Endothelial cell (in vitro differentiated cells): ENCODE data around the gene TTI1. TPM values are rescaled to one million over a fixed set of nuclear protein-coding genes. Genes with fewer than 3 reads are reported as not detected.
"Not testable (repeated sequence)": the region's sequence is repeated elsewhere in the genome, so short reads cannot be mapped to it uniquely, and the experiment has no call there.

ENCODE experiments used
- DNase-seq: peaks from one replicate; pipeline ENCODE4 v3.0.0; 2021; ENCODE audit warnings: low spot score
- H3K27ac Mint-ChIP-seq: one replicate; pipeline ENCODE4 v1.8.0; 2021; ENCODE audit warnings: mixed read lengths, inconsistent platforms; ENCODE audit not compliant: unreplicated experiment
- H3K27me3 Mint-ChIP-seq: one replicate; pipeline ENCODE4 v1.8.0; 2021; ENCODE audit warnings: mild to moderate bottlenecking, moderate library complexity, mixed read lengths, inconsistent platforms; ENCODE audit not compliant: unreplicated experiment
- H3K36me3 Mint-ChIP-seq: one replicate; pipeline ENCODE4 v1.8.0; 2021; ENCODE audit warnings: mild to moderate bottlenecking, low read depth, mixed read lengths, inconsistent platforms; ENCODE audit not compliant: unreplicated experiment
- H3K4me1 Mint-ChIP-seq: one replicate; pipeline ENCODE4 v1.8.0; 2021; ENCODE audit warnings: mild to moderate bottlenecking, mixed read lengths, inconsistent platforms; ENCODE audit not compliant: unreplicated experiment
- H3K4me3 Mint-ChIP-seq: one replicate; pipeline ENCODE4 v1.8.0; 2021; ENCODE audit warnings: mild to moderate bottlenecking, mixed read lengths, inconsistent platforms; ENCODE audit not compliant: unreplicated experiment
- H3K9me3 Mint-ChIP-seq: one replicate; pipeline ENCODE4 v1.8.0; 2021; ENCODE audit warnings: mixed read lengths, inconsistent platforms; ENCODE audit not compliant: unreplicated experiment
- total RNA-seq: library from RNA; stranded (reverse); fragmentation: NEBNext Ultra II Directional; extraction: Animal tissue kit (Norgen Biotek cat#: 25700); gene quantifications from one replicate; pipeline ENCODE4 v1.2.1, GENCODE V29; 2021; ENCODE audit not compliant: unreplicated experiment
- TF ChIP-seq, protein P1 (sequence below): fragments of 200-600 bp; sonication (generic); IDR thresholded peaks from one replicate; pipeline ENCODE4 v1.5.0; 2021; ENCODE audit warnings: antibody characterized with exemption; ENCODE audit not compliant: unreplicated experiment

Gene TTI1
- total RNA-seq, 1 donor from 2014 or later = 31.9 TPM

DNA sequence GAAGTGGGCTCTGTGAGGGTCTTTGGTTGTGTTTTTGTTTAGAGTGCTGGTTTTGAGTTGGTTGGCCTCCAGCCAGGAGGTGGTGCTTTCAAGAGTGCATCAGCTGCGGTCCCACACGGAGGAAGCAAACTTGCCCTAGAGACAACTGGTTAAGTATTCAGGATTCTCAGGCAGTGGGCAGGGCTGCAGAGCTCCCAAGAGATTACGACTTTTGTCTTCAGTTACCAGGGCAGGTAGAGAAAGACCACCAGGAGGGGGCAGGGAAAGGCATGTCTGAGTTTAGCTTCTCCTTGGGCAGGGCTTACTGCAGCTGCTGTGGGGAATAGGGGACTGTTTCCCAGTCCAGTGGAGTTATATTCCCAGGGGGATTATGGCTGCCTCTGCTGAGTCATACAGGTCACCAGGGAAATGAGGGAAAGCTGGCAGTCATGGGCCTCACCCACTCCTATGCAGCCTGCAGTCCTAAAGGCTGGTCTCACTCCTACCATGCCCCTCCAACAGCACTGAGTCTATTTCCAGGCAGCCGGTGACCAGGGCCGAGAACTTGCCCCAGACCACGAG lies 64.3 kb downstream of the TTI1 start:
- no peak overlapping the region for H3K4me3 Mint-ChIP-seq
- H3K27me3 Mint-ChIP-seq = peaks cover 6% of the 10 kb centered on the region
- H3K4me1 Mint-ChIP-seq = peaks cover 16% of the 10 kb centered on the region
- no peaks in the 10 kb centered on the region for H3K9me3 Mint-ChIP-seq
- no peaks in the 10 kb centered on the region for H3K36me3 Mint-ChIP-seq
- TF ChIP-seq, protein P1, sequence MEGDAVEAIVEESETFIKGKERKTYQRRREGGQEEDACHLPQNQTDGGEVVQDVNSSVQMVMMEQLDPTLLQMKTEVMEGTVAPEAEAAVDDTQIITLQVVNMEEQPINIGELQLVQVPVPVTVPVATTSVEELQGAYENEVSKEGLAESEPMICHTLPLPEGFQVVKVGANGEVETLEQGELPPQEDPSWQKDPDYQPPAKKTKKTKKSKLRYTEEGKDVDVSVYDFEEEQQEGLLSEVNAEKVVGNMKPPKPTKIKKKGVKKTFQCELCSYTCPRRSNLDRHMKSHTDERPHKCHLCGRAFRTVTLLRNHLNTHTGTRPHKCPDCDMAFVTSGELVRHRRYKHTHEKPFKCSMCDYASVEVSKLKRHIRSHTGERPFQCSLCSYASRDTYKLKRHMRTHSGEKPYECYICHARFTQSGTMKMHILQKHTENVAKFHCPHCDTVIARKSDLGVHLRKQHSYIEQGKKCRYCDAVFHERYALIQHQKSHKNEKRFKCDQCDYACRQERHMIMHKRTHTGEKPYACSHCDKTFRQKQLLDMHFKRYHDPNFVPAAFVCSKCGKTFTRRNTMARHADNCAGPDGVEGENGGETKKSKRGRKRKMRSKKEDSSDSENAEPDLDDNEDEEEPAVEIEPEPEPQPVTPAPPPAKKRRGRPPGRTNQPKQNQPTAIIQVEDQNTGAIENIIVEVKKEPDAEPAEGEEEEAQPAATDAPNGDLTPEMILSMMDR = no peak
- no peak for DNase-seq
- H3K27ac Mint-ChIP-seq = no peak overlapping the region

DNA sequence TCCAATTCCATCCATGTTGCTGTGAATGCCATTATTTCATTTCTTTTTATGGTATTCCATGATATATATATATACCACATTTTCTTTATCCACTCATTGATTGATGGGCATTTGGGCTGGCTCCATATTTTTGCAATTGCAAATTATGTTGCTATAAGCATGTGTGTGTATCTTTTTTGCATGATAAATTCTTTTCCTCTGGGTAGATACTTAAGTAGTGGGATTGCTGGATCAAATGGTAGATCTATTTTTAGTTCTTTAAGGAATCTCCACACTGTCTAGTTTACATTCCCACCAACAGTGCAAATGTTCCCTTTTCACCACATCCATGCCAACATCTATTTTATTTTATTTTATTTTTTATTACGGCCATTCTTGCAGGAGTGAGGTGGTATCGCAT lies 69.8 kb downstream of the TTI1 start:
- H3K4me3 Mint-ChIP-seq, H3K27me3 Mint-ChIP-seq, H3K36me3 Mint-ChIP-seq, H3K9me3 Mint-ChIP-seq, H3K4me1 Mint-ChIP-seq, DNase-seq, H3K27ac Mint-ChIP-seq: not testable (repeated sequence)

DNA sequence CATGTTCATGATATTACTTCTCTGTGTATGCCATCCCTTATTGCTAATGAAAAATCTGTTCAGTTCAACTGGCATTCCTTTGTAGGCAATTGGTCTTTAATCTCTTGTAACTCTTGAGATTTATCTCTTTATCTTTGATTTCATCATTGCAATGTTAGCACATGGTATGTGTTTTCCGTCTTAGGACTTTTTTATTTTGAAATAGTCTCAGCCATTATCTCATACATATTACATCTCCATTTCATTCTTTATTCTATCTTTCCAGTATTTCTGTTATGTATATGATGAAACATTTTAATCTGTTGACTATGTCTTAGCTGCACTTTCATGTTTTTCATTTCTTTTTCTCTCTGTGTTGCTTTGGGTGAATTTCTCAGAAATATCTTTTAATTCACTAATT lies 72.2 kb downstream of the TTI1 start:
- no peak for DNase-seq
- TF ChIP-seq, protein P1 = no peak
- Mint-ChIP-seq H3K9me3 (no peaks in the 10 kb centered on the region), H3K36me3 (no peaks in the 10 kb centered on the region), H3K27ac (no peak overlapping the region), H3K4me1 (no peaks in the 10 kb centered on the region), H3K27me3 (peaks cover 2% of the 10 kb centered on the region), H3K4me3 (no peak overlapping the region)

DNA sequence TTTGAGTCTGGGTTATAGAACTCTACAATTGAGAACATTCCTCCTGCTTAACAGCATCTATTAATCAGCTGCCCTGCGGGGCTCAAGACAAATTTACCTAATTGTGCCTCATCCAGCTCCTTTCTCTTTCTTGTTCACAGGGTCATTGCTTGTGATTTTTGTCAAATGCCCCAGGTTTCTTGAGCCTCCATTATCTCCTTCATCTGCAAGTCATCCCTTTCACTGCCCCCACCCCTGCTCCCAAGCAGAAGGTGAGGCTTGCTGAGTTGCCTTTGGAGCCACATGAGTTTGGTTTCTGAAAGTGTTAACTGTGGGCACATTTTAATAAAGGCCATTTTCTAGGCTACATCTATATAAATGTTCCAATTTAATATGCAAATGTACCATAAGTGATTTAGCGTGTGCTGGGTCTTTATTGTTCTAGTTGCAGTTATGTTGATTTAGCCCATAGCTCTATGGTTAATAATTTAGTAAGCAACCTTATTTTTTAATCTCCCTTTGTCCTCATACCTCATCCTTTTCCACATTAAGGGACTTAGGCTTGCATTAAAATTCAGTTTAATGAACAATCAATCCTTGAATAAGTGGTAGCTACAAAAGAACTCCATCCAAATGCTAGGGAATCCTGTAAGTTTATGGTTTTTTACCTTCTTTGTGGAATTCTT lies 74.3 kb downstream of the TTI1 start:
- Mint-ChIP-seq H3K4me3 (no peak overlapping the region), H3K27ac (no peak overlapping the region), H3K4me1 (no peaks in the 10 kb centered on the region), H3K9me3 (no peaks in the 10 kb centered on the region), H3K27me3 (peaks cover 2% of the 10 kb centered on the region), H3K36me3 (no peaks in the 10 kb centered on the region)
- no peak for DNase-seq
- TF ChIP-seq, protein P1 = no peak

DNA sequence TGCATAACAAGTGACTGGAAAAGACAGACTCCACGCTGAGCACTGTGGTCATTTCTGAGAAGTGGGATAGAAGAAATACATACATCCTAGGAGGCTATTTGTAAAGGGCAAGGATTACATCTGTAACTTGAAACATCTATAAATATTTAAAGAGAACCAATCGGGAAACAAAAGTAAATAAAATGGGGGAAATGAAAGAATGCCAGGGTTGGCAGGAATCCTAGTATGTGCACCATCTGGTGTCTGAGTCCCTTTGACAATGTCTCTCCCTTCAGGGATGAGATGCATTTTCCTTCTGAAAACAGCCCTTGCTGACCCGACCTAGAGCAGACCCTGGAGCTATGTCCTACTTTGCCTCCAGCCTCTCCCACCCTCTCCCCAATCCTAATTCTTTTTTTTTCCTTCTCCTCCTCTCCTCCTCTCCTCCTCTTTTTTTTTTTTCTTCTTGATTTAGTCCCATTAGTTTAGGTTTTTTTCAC lies 77.1 kb downstream of the TTI1 start:
- H3K27me3 Mint-ChIP-seq = peaks cover 2% of the 10 kb centered on the region
- H3K9me3 Mint-ChIP-seq = no peaks in the 10 kb centered on the region
- no peaks in the 10 kb centered on the region for H3K4me1 Mint-ChIP-seq
- TF ChIP-seq, protein P1 = no peak
- no peak overlapping the region for H3K27ac Mint-ChIP-seq
- H3K4me3 Mint-ChIP-seq = no peak overlapping the region
- H3K36me3 Mint-ChIP-seq = no peaks in the 10 kb centered on the region
- no peak for DNase-seq
